Suprapubic skin (tissue), 4 donors: ENCODE results near the gene MED22. TPM values are rescaled to one million over a fixed set of nuclear protein-coding genes. Genes with fewer than 3 reads are reported as not detected.

Experiments
- DNase-seq, 2 donors: peaks; one replicate each; pipeline ENCODE4 v3.0.0-alpha.2; 2019; ENCODE audit warnings: low spot score in 2 of 2
- H3K27ac ChIP-seq: fragments of 200-600 bp; sonication (generic); one replicate; pipeline ENCODE4 v1.5.1; 2019
- H3K27me3 ChIP-seq: fragments of 200-600 bp; sonication (generic); one replicate; pipeline ENCODE4 v1.5.1; 2019
- H3K36me3 ChIP-seq: fragments of 200-600 bp; sonication (generic); one replicate; pipeline ENCODE4 v1.5.1; 2019
- H3K4me1 ChIP-seq: fragments of 200-600 bp; sonication (generic); one replicate; pipeline ENCODE4 v1.5.1; 2019
- H3K4me3 ChIP-seq: fragments of 200-600 bp; sonication (generic); one replicate; pipeline ENCODE4 v1.5.1; 2019; ENCODE audit warnings: mild to moderate bottlenecking
- H3K9me3 ChIP-seq: fragments of 200-600 bp; sonication (generic); one replicate; pipeline ENCODE4 v1.5.1; 2019
- CTCF ChIP-seq, 2 donors: fragments of 200-600 bp in 1 of 2; fragments of 450-650 bp in 1 of 2; sonication (generic) in 1 of 2; IDR thresholded peaks; one replicate each; pipeline ENCODE4 v1.5.1; 2016 to 2019; ENCODE audit warnings: antibody characterized with exemption in 2 of 2, mild to moderate bottlenecking in 1 of 2, moderate library complexity in 1 of 2
- EP300 ChIP-seq: sonication (generic); formaldehyde crosslinking; IDR thresholded peaks from one replicate; pipeline ENCODE4 v1.6.1; 2017; ENCODE audit warnings: antibody characterized with exemption
- POLR2A ChIP-seq, 2 donors: fragments of 450-650 bp; IDR thresholded peaks; one replicate each; pipeline ENCODE4 v1.6.1; 2017; ENCODE audit warnings: antibody characterized with exemption in 2 of 2, mild to moderate bottlenecking in 2 of 2, moderate library complexity in 2 of 2
- POLR2AphosphoS5 ChIP-seq, 3 donors: sonication (generic); formaldehyde crosslinking; IDR thresholded peaks; one replicate each; pipeline ENCODE4 v1.6.1; 2017; ENCODE audit warnings: antibody characterized with exemption in 3 of 3
- WGBS: methylation state at CpG from one replicate; pipeline ENCODE4 v1.1.5; 2018; 5-methylcytosine and 5-hydroxymethylcytosine counted together
- total RNA-seq, 4 donors: library from RNA; depleted of rRNA; stranded (reverse); fragments of >200 nt; gene quantifications; one replicate each; pipeline ENCODE4 v1.1.0, GENCODE V29; 2016

Gene MED22
- total RNA-seq, 4 donors from 2014 or later: 11.5 to 27.4 (median 18.8) TPM

- H3K27me3 ChIP-seq: no peaks in the 10 kb centered on the region
- H3K27ac ChIP-seq: no peak overlapping the region
- H3K4me1 ChIP-seq: peaks cover 49% of the 10 kb centered on the region
- H3K9me3 ChIP-seq: no peaks in the 10 kb centered on the region
- WGBS: 73% methylated on average over 3 of the region's 3 CpGs
- no peak overlapping the region for H3K4me3 ChIP-seq
- no peak for DNase-seq
- TF ChIP-seq EP300 (no peak), POLR2A (IDR thresholded peaks at IDR 0.05) (no peak), POLR2AphosphoS5 (IDR thresholded peaks at IDR 0.05) (no peak), CTCF (IDR thresholded peaks at IDR 0.05) (no peak)
- H3K36me3 ChIP-seq: peaks cover 47% of the 10 kb centered on the region
These were observed 3.6 kb upstream of the MED22 start for GRCh38 chr9:133351526-133351907.

DNA sequence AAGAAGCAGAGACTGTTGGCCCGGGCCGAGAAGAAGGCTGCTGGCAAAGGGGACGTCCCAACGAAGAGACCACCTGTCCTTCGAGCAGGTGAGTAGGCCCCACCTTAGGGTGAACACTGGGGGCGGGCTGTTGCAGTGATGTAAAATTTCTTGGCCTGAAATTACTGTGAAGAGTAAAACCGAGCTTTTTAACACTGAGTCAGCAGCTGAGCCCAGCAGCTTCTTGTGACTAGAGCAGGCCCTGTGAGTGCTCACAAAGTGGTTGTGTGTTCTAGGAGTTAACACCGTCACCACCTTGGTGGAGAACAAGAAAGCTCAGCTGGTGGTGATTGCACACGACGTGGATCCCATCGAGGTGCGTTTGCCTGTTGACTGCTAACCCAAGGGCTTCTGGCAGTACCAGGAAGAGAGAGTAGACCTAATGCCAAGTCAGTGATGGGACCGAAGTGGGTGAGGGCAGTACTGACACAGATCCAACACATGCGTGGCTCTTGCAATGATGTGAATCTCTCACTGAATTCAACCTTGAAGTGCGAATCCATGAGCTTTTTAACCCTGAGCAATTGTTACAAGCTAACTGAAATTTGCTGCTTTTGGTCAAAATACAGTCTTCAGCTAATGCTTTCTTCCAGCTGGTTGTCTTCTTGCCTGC, 2.2 kb upstream of the MED22 start:
- 78% methylated on average over 15 of the region's 15 CpGs for WGBS
- H3K4me1 ChIP-seq: peaks cover 50% of the 10 kb centered on the region
- DNase-seq: no peak
- no peaks in the 10 kb centered on the region for H3K27me3 ChIP-seq
- TF ChIP-seq EP300 (no peak), POLR2A (IDR thresholded peaks at IDR 0.05) (no peak), POLR2AphosphoS5 (IDR thresholded peaks at IDR 0.05) (no peak), CTCF (IDR thresholded peaks at IDR 0.05) (no peak)
- H3K4me3 ChIP-seq: no peak overlapping the region
- peaks cover 53% of the 10 kb centered on the region for H3K36me3 ChIP-seq
- no peaks in the 10 kb centered on the region for H3K9me3 ChIP-seq
- H3K27ac ChIP-seq: no peak overlapping the region

GRCh38 chr9:133348718-133349573, 1.0 kb upstream of the MED22 start:
- Histone ChIP-seq H3K4me1 (peaks cover 41% of the 10 kb centered on the region), H3K9me3 (no peaks in the 10 kb centered on the region), H3K27ac (peak overlapping the region; percentile 94), H3K36me3 (peaks cover 60% of the 10 kb centered on the region), H3K4me3 (peak overlapping the region; percentile 97), H3K27me3 (no peaks in the 10 kb centered on the region)
- no peak for DNase-seq
- TF ChIP-seq CTCF (IDR thresholded peaks at IDR 0.05) (no peak), POLR2A (IDR thresholded peaks at IDR 0.05) (no peak), EP300 (no peak)
- WGBS: 15% methylated on average over 25 of the region's 25 CpGs

- no peak for TF ChIP-seq EP300
- peak in 1 of 2 donors; percentile 2 for TF ChIP-seq CTCF (IDR thresholded peaks at IDR 0.05)
- DNase-seq: no peak
- peaks cover 63% of the 10 kb centered on the region for H3K36me3 ChIP-seq
These were observed 381 bp downstream of the MED22 start for GRCh38 chr9:133347515-133347984.

More at GRCh38 chr9:133347515-133347984, 381 bp downstream of the MED22 start:
- WGBS: 0% methylated on average over 19 of the region's 41 CpGs
- Histone ChIP-seq H3K9me3 (no peaks in the 10 kb centered on the region), H3K4me1 (peaks cover 43% of the 10 kb centered on the region), H3K4me3 (peak overlapping the region; percentile 97), H3K27me3 (no peaks in the 10 kb centered on the region), H3K27ac (peak overlapping the region; percentile 94)
